Right lung (tissue), 5 donors: ENCODE measurements around the gene PLCH2. TPM values are rescaled to one million over a fixed set of nuclear protein-coding genes. Genes with fewer than 3 reads are reported as not detected.
"Not testable (repeated sequence)": the region's sequence is repeated elsewhere in the genome, so short reads cannot be mapped to it uniquely, and the experiment has no call there.

Source experiments
- DNase-seq, 2 donors: peaks; one replicate each; pipeline ENCODE4 v3.0.0-alpha.2; 2013
- polyA plus RNA-seq, 5 donors: library from polyadenylated mRNA; unstranded; fragments of 120-200 nt; gene quantifications; one replicate each; pipeline versions ENCODE4 v1.2.1 to v1.2.3, GENCODE V29; 2013; ENCODE audit warnings: inconsistent platforms in 1 of 5, low replicate concordance in 1 of 5; ENCODE audit not compliant: insufficient read length in 5 of 5, insufficient read depth in 1 of 5

The PLCH2 gene
- polyA plus RNA-seq, 5 donors, result 2.7 to 5.8 (median 3.4) TPM

DNA sequence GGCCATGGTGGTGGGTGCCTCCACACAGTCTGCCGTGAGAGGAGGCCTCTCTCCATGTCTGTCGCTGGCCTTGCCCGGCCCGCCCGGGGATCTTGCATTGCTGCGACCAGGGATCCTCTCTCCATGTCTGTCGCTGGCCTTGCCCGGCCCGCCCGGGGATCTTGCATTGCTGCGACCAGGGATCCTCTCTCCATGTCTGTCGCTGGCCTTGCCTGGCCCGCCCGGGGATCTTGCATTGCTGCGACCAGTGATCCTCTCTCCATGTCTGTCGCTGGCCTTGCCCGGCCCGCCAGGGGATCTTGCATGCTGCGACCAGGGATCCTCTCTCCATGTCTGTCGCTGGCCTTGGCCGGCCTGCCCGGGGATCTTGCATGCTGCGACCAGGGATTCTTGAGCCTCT is 35.7 kb upstream of the PLCH2 start:
- not testable (repeated sequence) for DNase-seq

- DNase-seq, result no peak
These were observed 34.3 kb upstream of the PLCH2 start for GRCh38 chr1:2441746-2442145.

DNA sequence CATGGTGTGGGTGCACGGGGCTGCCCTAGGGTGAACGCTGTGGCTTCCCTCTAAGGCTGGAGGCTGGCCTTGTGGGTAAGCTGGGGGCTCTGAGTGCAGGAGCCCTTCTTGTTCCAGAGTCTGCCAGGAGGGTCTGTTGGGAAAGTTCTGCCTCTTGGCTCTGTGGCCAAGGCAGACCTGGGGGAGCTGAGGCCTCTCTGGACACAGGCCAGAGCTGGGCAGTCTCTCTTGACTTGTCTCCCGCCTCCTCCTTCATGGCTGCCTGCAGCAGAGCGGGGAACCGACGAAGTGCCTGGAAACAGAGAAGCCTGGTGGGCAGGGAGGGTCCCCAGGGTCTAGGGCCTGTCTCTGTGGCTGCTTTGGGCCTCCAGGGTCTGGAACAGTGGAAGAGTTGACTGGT is 33.4 kb upstream of the PLCH2 start:
- no peak for DNase-seq

DNA sequence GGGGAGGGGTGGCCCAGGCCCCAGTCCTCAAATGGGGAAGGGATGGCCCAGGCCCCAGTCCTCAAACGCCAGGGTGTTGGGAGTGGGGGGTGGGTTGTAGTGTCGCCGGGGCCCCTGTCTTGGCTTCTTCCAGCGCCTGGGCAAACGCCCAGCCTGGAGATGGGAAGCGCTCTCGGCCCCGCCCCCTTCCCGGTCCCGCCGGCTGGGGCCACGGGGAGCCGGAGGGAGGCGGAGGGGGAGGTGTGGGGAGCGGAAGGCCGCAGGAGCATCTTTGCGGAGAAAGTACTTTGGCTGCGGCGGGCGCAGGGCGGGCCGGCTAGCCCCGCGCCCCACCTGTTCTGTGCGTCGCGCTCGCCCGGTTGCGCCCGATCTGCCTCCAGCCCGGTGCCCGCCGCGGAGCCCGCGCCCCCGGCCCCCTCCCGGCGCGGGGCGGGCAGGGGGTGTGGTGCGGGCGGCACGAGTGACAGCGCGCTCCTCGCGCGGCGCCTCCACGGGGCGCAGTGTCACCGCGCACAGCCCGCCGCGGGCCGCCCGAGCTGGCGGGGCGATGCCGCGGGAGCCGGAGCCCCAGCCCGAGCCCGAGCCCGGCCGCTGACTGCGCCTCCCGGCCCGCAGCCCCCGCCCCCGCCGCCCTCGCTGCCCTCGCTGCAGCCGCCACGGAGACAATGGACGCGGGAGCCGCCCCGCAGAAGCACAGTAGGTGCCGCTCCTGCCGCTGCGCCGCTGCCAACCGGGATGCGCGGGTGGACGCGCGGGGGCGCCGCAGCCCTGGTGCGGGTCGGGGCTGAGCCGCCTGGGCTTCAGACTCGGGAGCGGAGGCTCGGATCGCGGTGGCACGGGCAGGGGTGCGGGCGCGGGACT is 32.6 kb upstream of the PLCH2 start:
- DNase-seq, result no peak

DNA sequence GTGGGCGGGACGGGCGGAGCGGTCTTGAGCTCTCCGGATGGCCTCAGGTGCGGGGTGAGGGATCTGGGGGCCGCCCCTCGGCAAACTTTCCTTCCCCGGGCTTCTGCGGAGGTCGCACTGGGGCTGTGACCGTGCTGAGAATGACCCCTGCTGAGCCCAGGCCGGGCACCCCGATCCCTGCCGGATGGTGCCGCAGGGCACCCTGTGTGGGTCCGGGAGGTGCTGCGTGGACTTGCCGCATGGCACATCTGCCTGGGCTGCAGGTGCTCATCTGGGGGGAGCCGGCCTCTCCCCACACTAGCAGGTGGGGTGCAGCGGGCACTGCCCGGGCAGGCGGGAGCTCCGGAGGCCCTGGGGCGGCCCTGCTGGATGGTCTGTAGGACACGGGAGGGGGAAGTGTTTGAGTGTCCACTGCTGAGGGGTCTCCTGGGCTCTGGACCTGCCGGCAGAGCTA is 31.9 kb upstream of the PLCH2 start:
- no peak for DNase-seq

DNA sequence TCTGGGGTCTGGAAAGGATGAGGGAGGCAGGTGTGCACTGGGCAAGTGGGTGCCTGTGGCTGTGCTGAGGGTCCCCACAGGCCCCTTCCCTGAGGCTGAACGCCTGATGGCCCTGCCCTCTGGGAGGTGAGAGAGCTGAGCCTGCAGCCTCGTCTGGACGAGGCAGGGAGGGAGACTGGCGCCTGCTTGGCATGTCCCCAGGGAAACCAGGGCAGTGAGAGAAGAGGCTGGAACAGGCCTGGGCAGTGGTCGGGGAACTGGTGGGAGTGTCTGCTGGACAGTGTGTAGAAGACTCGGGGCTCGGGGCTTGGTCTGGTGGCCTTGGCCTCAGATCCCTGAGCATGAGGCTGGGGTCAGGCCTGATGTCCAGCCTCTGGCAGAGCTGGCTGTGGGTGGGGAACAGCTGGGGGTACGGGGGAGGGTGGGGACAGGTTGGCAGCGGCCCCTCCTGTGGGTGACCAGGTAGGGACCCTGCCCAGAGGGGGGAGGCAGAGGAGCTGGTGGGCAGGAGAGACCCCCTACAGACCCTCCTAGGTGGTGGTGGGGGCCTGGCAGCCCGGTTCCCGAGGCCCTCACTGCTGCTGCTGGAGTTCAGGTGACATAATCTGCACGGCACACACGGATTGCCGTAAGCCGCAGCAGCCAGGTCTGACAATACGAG is 30.8 kb upstream of the PLCH2 start:
- no peak for DNase-seq

- no peak for DNase-seq
These were observed 30.3 kb upstream of the PLCH2 start for GRCh38 chr1:2445823-2446215.

- no peak for DNase-seq
These were observed 29.7 kb upstream of the PLCH2 start for GRCh38 chr1:2446394-2446793.

DNA sequence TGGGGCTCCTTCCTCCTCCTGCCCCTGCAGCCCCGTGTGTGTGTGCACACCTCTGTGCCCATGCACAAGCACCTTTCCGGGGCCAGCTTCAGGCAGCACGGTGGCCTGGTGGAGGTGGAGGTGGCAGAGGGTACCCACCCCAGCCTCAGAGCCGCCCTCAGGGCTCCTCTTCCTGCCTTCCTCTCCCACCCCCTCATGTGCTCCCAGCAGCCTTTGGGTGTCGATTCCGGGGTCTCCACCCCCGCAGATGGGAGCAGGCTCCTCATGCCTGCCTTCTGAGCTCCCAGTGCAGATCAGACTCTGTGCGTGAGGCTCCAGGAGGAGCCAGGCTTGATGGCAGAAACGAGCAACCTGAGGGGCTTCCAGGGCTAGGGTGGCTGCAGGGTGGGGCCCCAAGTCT is 29.2 kb upstream of the PLCH2 start:
- no peak for DNase-seq

GRCh38 chr1:2447276-2448097 is 28.6 kb upstream of the PLCH2 start:
- no peak for DNase-seq

GRCh38 chr1:2448098-2448445 is 28.0 kb upstream of the PLCH2 start:
- DNase-seq, result no peak

DNA sequence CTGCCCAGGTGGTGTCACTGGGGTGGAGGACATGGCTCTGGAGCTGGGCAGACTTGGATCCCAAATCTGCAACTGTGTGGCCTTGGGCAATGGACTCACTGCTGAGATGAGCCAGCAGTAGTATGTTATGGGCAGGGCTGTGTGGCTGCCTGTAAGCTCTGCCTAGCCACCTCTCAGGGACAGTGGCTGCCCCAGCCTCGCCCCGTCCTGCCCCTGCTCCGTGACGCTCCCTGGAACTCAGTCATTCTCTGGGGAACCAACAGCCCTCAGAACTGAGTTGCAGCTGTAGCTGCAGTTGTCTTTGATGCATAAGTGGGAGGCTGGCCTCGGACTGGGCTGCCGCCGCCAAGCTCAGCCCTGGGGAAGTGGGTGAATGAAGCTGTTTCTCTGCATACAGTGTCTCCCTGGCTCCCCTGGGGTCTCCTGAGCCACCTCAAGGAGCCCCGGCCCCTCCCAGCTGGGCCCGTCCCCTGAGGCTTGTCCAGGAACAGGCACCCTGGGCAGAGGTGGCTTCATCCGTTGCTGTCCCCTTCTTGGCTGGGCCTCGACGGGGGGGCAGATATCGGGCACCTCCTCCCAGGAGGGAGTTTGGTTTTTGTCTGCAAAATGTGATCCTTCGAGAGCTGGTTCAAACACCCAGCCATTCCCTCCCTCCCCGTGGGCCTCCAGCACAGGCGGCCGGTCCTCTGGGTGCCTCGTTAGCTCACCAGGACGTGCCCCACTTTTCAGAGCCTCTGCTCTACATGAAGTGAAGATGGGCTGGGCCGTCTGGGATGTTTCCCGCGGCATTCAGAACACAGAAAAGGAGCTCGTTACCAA is 26.2 kb upstream of the PLCH2 start:
- DNase-seq, result no peak

DNA sequence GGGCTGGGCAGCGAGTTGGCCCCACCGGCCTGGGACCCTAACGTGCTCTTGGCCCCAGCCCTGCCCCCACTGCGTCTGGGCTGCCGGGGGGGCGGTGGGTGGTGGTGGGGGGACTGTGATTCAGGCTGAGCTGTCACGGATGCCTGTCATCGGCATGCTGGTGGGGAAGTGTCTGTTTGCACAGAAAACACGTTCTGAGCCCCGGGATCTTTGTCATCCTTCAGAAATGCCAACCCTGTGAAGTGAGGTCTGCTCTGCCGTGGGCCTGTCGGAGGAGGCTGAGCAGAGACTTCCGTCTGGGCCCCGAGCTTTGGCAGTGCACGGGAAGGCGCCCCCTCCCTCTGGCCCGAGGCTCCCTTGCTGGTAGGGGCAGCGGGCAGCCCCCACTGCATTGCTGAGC is 24.3 kb upstream of the PLCH2 start:
- DNase-seq, result no peak

DNA sequence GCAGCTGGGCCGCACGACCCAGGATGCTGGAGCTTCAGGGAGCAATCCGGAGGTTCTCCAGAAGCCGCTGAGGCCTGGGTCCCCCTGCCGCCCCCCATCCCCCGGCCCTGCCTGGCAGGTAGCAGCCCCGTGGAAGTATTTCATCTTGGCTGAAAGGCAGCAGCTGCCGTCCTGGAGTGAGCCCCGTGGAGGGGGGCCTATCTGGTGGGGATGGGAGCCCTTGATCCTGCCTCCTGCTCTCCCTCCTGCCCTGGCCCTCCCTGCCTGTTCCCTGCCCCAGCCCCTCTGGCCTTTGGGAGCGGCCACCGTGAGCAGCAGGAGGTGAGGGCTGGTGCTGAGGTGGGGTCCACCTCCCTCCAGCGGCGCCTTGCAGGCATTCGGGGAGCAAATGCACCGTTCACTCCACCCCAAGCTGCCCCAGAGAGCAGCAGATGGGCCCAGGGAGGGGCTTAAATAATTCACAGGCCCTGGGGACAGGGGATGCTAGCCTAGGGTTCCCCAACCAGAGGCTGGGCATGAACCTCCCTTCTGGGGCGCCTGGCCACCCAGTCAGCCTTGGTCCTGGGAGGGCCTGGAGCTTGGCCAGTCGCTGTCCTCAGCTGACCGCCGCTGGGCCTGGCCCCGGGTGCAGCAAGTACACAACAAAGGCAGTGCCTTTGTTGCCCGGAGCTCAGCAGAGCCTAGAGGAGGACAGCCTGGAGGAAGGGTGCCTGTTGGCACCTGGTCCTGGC is 23.7 kb upstream of the PLCH2 start:
- no peak for DNase-seq

GRCh38 chr1:2452932-2453315 is 23.2 kb upstream of the PLCH2 start:
- DNase-seq, result no peak

GRCh38 chr1:2454227-2454626 is 21.9 kb upstream of the PLCH2 start:
- DNase-seq, result no peak

DNA sequence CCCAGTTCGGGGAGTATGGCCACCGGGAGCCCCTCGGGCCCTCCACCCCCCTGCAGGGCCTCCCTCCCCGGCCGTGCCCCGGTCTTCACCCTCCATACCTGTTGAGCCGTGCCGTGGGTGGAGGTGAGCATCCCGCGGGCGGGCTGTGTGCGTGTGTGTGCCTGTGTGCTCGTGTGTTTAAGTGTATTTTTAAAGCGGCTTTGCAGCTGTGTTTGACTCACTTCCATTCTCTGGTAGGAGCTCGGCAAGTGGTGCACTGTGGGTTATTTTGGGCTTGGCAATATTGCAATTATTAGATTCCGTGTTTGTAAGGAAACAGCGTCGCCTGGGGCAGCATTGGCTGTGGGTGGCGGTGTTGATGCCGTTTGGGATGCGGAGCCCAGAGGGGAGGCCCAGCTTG is 20.3 kb upstream of the PLCH2 start:
- DNase-seq, result no peak

GRCh38 chr1:2457444-2457843 is 18.6 kb upstream of the PLCH2 start:
- DNase-seq, result no peak

DNA sequence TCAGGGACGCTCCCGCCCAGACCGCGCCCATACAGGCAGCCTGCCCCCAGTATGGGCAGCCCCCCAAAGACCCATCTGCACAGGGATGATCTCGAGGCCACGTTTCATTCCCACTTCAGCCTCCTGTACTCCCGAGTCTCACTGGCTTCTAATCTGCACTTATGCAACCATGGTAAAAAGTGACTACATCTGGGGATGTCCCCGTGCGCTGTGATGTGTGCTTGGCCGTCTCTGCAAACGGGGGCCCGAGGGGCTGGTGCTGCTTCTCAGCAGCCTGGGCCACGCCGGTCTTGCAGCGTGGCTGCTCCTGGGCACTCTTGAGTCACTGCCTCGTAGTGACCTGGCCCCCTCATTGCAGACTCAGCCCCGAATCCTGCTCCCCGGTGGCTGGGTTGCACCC is 17.4 kb upstream of the PLCH2 start:
- no peak for DNase-seq

- DNase-seq, result not testable (repeated sequence)
These were observed 16.9 kb upstream of the PLCH2 start for GRCh38 chr1:2459102-2459753.
